Measurements from ENCODE around the gene SYNE3.
A peak's percentile ranks its signal among the peaks of the same experiment; 100 is the strongest.

The SYNE3 gene

DNA sequence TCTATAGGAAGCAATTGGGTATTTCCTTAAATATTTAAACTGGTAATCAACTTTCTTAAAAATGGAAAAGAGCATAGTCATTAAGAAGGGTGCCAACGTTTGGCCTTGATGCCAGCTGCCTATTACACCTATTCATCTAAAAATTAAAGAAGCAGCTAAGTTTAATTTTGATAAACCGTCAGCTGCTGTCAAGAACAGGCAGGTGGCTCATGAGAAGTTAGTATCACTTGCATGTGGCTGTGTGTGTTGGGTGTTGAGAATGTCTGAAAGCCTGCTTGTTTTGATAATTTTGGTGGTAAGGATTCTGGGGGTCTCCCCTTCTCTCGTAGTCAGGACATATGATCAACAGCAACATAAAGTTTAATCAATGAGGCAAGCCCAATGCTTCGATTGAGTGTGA is 24.9 kb upstream of the SYNE3 start:
- no peaks in the 10 kb centered on the region for H3K27me3 ChIP-seq (ENCODE audit: control insufficient read depth in 2 of 2, insufficient read depth in 2 of 2, low read length in 2 of 2)
- H3K4me3 ChIP-seq (ENCODE audit: low read length in 2 of 2) = no peak overlapping the region
- H3K36me3 ChIP-seq (ENCODE audit: control insufficient read depth in 2 of 2, insufficient read depth in 2 of 2, low read length in 2 of 2) = peaks cover 0 to 3% of the 10 kb centered on the region in 2 donors
- no peaks in the 10 kb centered on the region for H3K9me3 ChIP-seq (ENCODE audit: control insufficient read depth in 2 of 2, low read length in 2 of 2)
- H3K4me1 ChIP-seq (ENCODE audit: control insufficient read depth in 2 of 2, insufficient read depth in 2 of 2, low read length in 2 of 2) = peaks cover under 1 to 11% of the 10 kb centered on the region in 2 donors
- H3K9ac ChIP-seq (ENCODE audit: low read depth in 1 of 2, low read length in 2 of 2) = no peak overlapping the region
- no peak overlapping the region for H3K27ac ChIP-seq (ENCODE audit: low read depth in 2 of 2, low read length in 2 of 2)

- H3K4me1 ChIP-seq (ENCODE audit: control insufficient read depth in 2 of 2, insufficient read depth in 2 of 2, low read length in 2 of 2) = peaks cover 9 to 21% of the 10 kb centered on the region in 2 donors
- H3K36me3 ChIP-seq (ENCODE audit: control insufficient read depth in 2 of 2, insufficient read depth in 2 of 2, low read length in 2 of 2) = peaks cover 0 to 3% of the 10 kb centered on the region in 2 donors
- H3K9ac ChIP-seq (ENCODE audit: low read depth in 1 of 2, low read length in 2 of 2) = no peak overlapping the region
- no peak overlapping the region for H3K4me3 ChIP-seq (ENCODE audit: low read length in 2 of 2)
- H3K27me3 ChIP-seq (ENCODE audit: control insufficient read depth in 2 of 2, insufficient read depth in 2 of 2, low read length in 2 of 2) = no peaks in the 10 kb centered on the region
- no peak overlapping the region for H3K27ac ChIP-seq (ENCODE audit: low read depth in 2 of 2, low read length in 2 of 2)
- no peaks in the 10 kb centered on the region for H3K9me3 ChIP-seq (ENCODE audit: control insufficient read depth in 2 of 2, low read length in 2 of 2)
Observed at GRCh38 chr14:95540236-95540855, 23.9 kb upstream of the SYNE3 start.

GRCh38 chr14:95538801-95539509 is 22.5 kb upstream of the SYNE3 start:
- no peak overlapping the region for H3K27ac ChIP-seq (ENCODE audit: low read depth in 2 of 2, low read length in 2 of 2)
- H3K9me3 ChIP-seq (ENCODE audit: control insufficient read depth in 2 of 2, low read length in 2 of 2) = no peaks in the 10 kb centered on the region
- H3K27me3 ChIP-seq (ENCODE audit: control insufficient read depth in 2 of 2, insufficient read depth in 2 of 2, low read length in 2 of 2) = no peaks in the 10 kb centered on the region
- no peak overlapping the region for H3K9ac ChIP-seq (ENCODE audit: low read depth in 1 of 2, low read length in 2 of 2)
- no peak overlapping the region for H3K4me3 ChIP-seq (ENCODE audit: low read length in 2 of 2)
- peaks cover 9 to 21% of the 10 kb centered on the region in 2 donors for H3K4me1 ChIP-seq (ENCODE audit: control insufficient read depth in 2 of 2, insufficient read depth in 2 of 2, low read length in 2 of 2)
- H3K36me3 ChIP-seq (ENCODE audit: control insufficient read depth in 2 of 2, insufficient read depth in 2 of 2, low read length in 2 of 2) = peaks cover 0 to 2% of the 10 kb centered on the region in 2 donors

GRCh38 chr14:95537298-95538089 is 21.0 kb upstream of the SYNE3 start:
- Histone ChIP-seq H3K36me3 (ENCODE audit: control insufficient read depth in 2 of 2, insufficient read depth in 2 of 2, low read length in 2 of 2) (peaks cover 0 to 1% of the 10 kb centered on the region in 2 donors), H3K9ac (ENCODE audit: low read depth in 1 of 2, low read length in 2 of 2) (no peak overlapping the region), H3K9me3 (ENCODE audit: control insufficient read depth in 2 of 2, low read length in 2 of 2) (no peaks in the 10 kb centered on the region), H3K27me3 (ENCODE audit: control insufficient read depth in 2 of 2, insufficient read depth in 2 of 2, low read length in 2 of 2) (no peaks in the 10 kb centered on the region), H3K27ac (ENCODE audit: low read depth in 2 of 2, low read length in 2 of 2) (no peak overlapping the region), H3K4me1 (ENCODE audit: control insufficient read depth in 2 of 2, insufficient read depth in 2 of 2, low read length in 2 of 2) (peaks cover 21 to 32% of the 10 kb centered on the region in 2 donors), H3K4me3 (ENCODE audit: low read length in 2 of 2) (no peak overlapping the region)

DNA sequence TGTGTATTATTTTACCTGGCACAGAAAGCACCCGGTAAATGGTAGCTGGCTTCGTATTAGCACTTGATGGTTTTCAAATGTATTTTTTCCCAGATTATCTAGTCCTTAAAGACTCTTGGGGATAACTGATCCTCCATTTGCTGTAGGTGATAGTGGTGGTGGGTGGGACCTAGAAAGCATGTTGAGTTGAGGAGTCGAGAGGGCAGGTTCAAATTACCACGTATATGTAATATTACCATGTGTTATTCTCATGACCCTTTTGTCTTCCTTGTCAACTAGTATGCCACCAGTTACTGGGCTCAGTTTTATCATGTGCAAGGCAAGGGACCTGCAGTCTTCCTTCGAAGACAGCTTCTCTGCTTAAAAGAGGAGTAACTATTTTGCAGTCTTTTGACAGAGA is 20.2 kb upstream of the SYNE3 start:
- peak overlapping the region in 1 of 2 donors; percentile 77 for H3K4me3 ChIP-seq (ENCODE audit: low read length in 2 of 2)

GRCh38 chr14:95536036-95536593 is 19.7 kb upstream of the SYNE3 start:
- H3K4me1 ChIP-seq (ENCODE audit: control insufficient read depth in 2 of 2, insufficient read depth in 2 of 2, low read length in 2 of 2) = peaks cover 27 to 32% of the 10 kb centered on the region in 2 donors
- peak overlapping the region; percentile 70 to 82 for H3K9ac ChIP-seq (ENCODE audit: low read depth in 1 of 2, low read length in 2 of 2)
- H3K27ac ChIP-seq (ENCODE audit: low read depth in 2 of 2, low read length in 2 of 2) = no peak overlapping the region
- no peaks in the 10 kb centered on the region for H3K27me3 ChIP-seq (ENCODE audit: control insufficient read depth in 2 of 2, insufficient read depth in 2 of 2, low read length in 2 of 2)
- H3K36me3 ChIP-seq (ENCODE audit: control insufficient read depth in 2 of 2, insufficient read depth in 2 of 2, low read length in 2 of 2) = peaks cover 0 to 7% of the 10 kb centered on the region in 2 donors
- no peaks in the 10 kb centered on the region for H3K9me3 ChIP-seq (ENCODE audit: control insufficient read depth in 2 of 2, low read length in 2 of 2)
- peak overlapping the region; percentile 77 to 83 for H3K4me3 ChIP-seq (ENCODE audit: low read length in 2 of 2)

More for the DNA sequence above, 20.2 kb upstream of the SYNE3 start:
- peaks cover 27 to 32% of the 10 kb centered on the region in 2 donors for H3K4me1 ChIP-seq (ENCODE audit: control insufficient read depth in 2 of 2, insufficient read depth in 2 of 2, low read length in 2 of 2)
- peaks cover 0 to 7% of the 10 kb centered on the region in 2 donors for H3K36me3 ChIP-seq (ENCODE audit: control insufficient read depth in 2 of 2, insufficient read depth in 2 of 2, low read length in 2 of 2)
- no peaks in the 10 kb centered on the region for H3K9me3 ChIP-seq (ENCODE audit: control insufficient read depth in 2 of 2, low read length in 2 of 2)
- H3K27me3 ChIP-seq (ENCODE audit: control insufficient read depth in 2 of 2, insufficient read depth in 2 of 2, low read length in 2 of 2) = no peaks in the 10 kb centered on the region
- peak overlapping the region in 1 of 2 donors; percentile 5 for H3K9ac ChIP-seq (ENCODE audit: low read depth in 1 of 2, low read length in 2 of 2)
- no peak overlapping the region for H3K27ac ChIP-seq (ENCODE audit: low read depth in 2 of 2, low read length in 2 of 2)

DNA sequence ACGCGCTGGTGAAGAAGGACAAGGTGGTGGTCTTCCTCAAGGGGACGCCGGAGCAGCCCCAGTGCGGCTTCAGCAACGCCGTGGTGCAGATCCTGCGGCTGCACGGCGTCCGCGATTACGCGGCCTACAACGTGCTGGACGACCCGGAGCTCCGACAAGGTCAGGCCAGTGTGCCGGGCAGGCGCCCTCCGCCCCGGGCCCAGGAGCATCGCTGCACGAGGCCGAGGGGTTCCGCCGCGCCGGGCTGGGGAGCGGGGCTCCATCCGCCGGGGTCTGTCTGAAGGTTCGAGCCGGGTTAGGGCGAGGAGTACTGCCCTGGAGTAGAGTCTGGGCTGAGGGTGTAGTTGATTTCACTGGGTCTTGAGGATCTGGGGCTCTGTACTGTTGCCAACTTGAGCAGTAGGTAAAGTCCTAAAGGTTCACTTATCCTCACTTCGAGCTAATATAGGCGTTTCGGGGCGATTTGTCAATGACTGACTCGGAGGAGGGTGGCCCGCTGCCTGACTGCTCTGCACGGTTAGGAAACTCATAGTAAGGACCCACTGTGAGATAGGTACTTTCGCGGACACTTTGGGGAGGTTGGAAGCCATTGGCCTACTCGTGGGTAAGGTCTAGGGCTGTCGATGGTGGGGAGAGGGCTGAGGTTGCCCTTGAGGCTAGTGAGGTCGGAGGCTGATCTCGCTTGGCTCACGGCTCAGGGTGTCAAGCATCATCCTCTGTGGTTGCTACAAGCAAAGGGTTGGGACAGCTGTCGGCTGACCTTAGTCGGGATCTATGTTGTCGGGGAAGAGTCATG is 19.0 kb upstream of the SYNE3 start:
- H3K27me3 ChIP-seq (ENCODE audit: control insufficient read depth in 2 of 2, insufficient read depth in 2 of 2, low read length in 2 of 2) = no peaks in the 10 kb centered on the region
- peak overlapping the region; percentile 27 to 90 for H3K27ac ChIP-seq (ENCODE audit: low read depth in 2 of 2, low read length in 2 of 2)
- peak overlapping the region; percentile 77 to 83 for H3K4me3 ChIP-seq (ENCODE audit: low read length in 2 of 2)
- H3K9me3 ChIP-seq (ENCODE audit: control insufficient read depth in 2 of 2, low read length in 2 of 2) = no peaks in the 10 kb centered on the region
- H3K4me1 ChIP-seq (ENCODE audit: control insufficient read depth in 2 of 2, insufficient read depth in 2 of 2, low read length in 2 of 2) = peaks cover 27 to 32% of the 10 kb centered on the region in 2 donors
- H3K9ac ChIP-seq (ENCODE audit: low read depth in 1 of 2, low read length in 2 of 2) = peak overlapping the region; percentile 70 to 82
- H3K36me3 ChIP-seq (ENCODE audit: control insufficient read depth in 2 of 2, insufficient read depth in 2 of 2, low read length in 2 of 2) = peaks cover 4 to 7% of the 10 kb centered on the region in 2 donors

GRCh38 chr14:95534299-95535225 is 18.1 kb upstream of the SYNE3 start, which contains the start of gene GLRX5:
TSS of gene GLRX5 (plus strand) at chr14:95535050. CDS start at chr14:95535090, 40 bp downstream.
- H3K4me1 ChIP-seq (ENCODE audit: control insufficient read depth in 2 of 2, insufficient read depth in 2 of 2, low read length in 2 of 2) = peaks cover 27 to 32% of the 10 kb centered on the region in 2 donors
- H3K9ac ChIP-seq (ENCODE audit: low read depth in 1 of 2, low read length in 2 of 2) = peak within 1 kb of the TSS; percentile 71 to 85
- no peaks in the 10 kb centered on the region for H3K9me3 ChIP-seq (ENCODE audit: control insufficient read depth in 2 of 2, low read length in 2 of 2)
- no peaks in the 10 kb centered on the region for H3K27me3 ChIP-seq (ENCODE audit: control insufficient read depth in 2 of 2, insufficient read depth in 2 of 2, low read length in 2 of 2)
- H3K4me3 ChIP-seq (ENCODE audit: low read length in 2 of 2) = peak within 1 kb of the TSS; percentile 77 to 87
- peak within 1 kb of the TSS; percentile 85 to 90 for H3K27ac ChIP-seq (ENCODE audit: low read depth in 2 of 2, low read length in 2 of 2)
- peaks cover 4 to 7% of the 10 kb centered on the region in 2 donors for H3K36me3 ChIP-seq (ENCODE audit: control insufficient read depth in 2 of 2, insufficient read depth in 2 of 2, low read length in 2 of 2)
